NCI-H2171 treated with DMSO at 0.1 percent for 48 hours (cell line): ENCODE results near the gene JDP2.
A peak's percentile ranks its signal among the peaks of the same experiment; 100 is the strongest.
"Not testable (repeated sequence)": the region's sequence is repeated elsewhere in the genome, so short reads cannot be mapped to it uniquely, and the experiment has no call there.

Experiments used
- DNase-seq: peaks from one replicate; lab custom pipeline; 2025; lab: John Stamatoyannopoulos, UW

The JDP2 gene

GRCh38 chr14:75427482-75428229 lies at the start of gene JDP2:
JDP2 (plus strand) TSS chr14:75428022; CDS start chr14:75437921, 9,899 bp downstream.
- DNase-seq, result peak; percentile 56

- no peak for DNase-seq
Observed at GRCh38 chr14:75379246-75379929, 48.4 kb upstream of the JDP2 start.

- DNase-seq, result no peak
Observed at GRCh38 chr14:75379930-75380270, 47.9 kb upstream of the JDP2 start.

GRCh38 chr14:75380656-75381055 lies 47.2 kb upstream of the JDP2 start:
- DNase-seq, result no peak

- no peak for DNase-seq
Observed at GRCh38 chr14:75381642-75382041, 46.2 kb upstream of the JDP2 start.

- not testable (repeated sequence) for DNase-seq
Observed at GRCh38 chr14:75383219-75383618, 44.6 kb upstream of the JDP2 start.

GRCh38 chr14:75383721-75384120 lies 44.1 kb upstream of the JDP2 start:
- no peak for DNase-seq

GRCh38 chr14:75389679-75390078 lies 38.1 kb upstream of the JDP2 start:
- no peak for DNase-seq

GRCh38 chr14:75390183-75390582 lies 37.6 kb upstream of the JDP2 start:
- DNase-seq, result no peak

- DNase-seq, result no peak
Observed at GRCh38 chr14:75391953-75392352, 35.9 kb upstream of the JDP2 start.

GRCh38 chr14:75392686-75393641 lies 34.9 kb upstream of the JDP2 start:
- DNase-seq, result no peak

- no peak for DNase-seq
Observed at GRCh38 chr14:75393794-75394193, 34.0 kb upstream of the JDP2 start.

- peak; percentile 63 for DNase-seq
Observed at GRCh38 chr14:75395862-75396261, 32.0 kb upstream of the JDP2 start.

- no peak for DNase-seq
Observed at GRCh38 chr14:75399321-75399720, 28.5 kb upstream of the JDP2 start.

GRCh38 chr14:75399843-75400775 lies 27.7 kb upstream of the JDP2 start:
- DNase-seq, result peak; percentile 98

- DNase-seq, result no peak
Observed at GRCh38 chr14:75401361-75401760, 26.5 kb upstream of the JDP2 start.

GRCh38 chr14:75402867-75403413 lies 24.9 kb upstream of the JDP2 start:
- DNase-seq, result no peak

- DNase-seq, result no peak
Observed at GRCh38 chr14:75404847-75405246, 23.0 kb upstream of the JDP2 start.

- no peak for DNase-seq
Observed at GRCh38 chr14:75406102-75406501, 21.7 kb upstream of the JDP2 start.

GRCh38 chr14:75406856-75407255 lies 21.0 kb upstream of the JDP2 start:
- no peak for DNase-seq
